ENCODE measurements around the gene ZNF460.
A peak's percentile ranks its signal among the peaks of the same experiment; 100 is the strongest.

The ZNF460 gene

DNA sequence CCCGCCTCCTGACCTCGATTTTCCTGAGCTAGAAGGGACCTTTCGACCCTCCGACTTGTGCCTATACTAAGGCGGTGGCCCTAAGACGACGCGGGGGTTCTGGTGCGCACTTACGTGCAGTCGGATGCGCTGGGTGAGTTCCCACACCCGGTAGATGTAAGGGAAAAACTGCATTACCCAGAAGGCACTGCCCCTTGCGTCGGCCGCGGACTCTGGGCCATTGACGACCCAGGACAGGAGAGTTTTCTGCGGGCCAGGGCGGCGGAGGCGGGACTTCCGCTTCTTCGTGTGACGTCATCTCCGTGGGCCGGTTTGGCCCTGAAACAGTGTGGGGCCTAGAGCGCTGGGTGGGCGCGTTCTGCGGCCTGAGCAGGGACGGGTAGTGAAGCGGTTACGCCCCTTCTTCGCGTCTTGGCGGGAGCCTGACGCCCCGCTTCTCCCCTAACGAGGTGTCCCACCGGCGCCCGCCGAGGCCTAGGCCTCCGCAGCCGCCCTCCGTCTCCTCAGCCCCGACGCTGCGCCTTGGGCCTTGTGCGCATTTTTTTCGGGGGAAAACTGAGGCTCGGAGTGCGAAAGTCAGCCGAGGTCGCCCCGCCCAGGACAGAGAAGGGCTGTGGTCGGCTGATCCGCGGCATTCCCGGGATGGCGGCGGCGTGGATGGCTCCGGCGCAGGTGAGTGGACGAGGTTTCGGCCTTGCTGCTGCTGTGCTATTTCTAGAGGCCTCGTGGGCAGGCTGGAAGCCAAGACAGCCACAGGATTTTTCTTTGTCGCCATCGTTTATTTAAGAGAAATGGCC is at the start of gene ZNF460:
Gene ZNF460 (plus strand): TSS at position 321 of the 797 bp plus-strand sequence. CDS start 322 bp downstream, at position 643.
- TF ChIP-seq CTCF (conservative IDR thresholded peaks at IDR 0.05; ENCODE audit: control insufficient read depth, insufficient read depth, low read depth, low read length) = no peak
- peak; percentile 97 for DNase-seq (ENCODE audit: low read depth)
- peak within 1 kb of the TSS; percentile 64 for H3K4me3 ChIP-seq (ENCODE audit: control insufficient read depth, low read depth, low read length)

- no peak for DNase-seq (ENCODE audit: low read depth)
- no peak overlapping the region for H3K4me3 ChIP-seq (ENCODE audit: control insufficient read depth, low read depth, low read length)
- no peak for TF ChIP-seq CTCF (conservative IDR thresholded peaks at IDR 0.05; ENCODE audit: control insufficient read depth, insufficient read depth, low read depth, low read length)
These were observed 48.6 kb upstream of the ZNF460 start for GRCh38 chr19:57231686-57232085.

DNA sequence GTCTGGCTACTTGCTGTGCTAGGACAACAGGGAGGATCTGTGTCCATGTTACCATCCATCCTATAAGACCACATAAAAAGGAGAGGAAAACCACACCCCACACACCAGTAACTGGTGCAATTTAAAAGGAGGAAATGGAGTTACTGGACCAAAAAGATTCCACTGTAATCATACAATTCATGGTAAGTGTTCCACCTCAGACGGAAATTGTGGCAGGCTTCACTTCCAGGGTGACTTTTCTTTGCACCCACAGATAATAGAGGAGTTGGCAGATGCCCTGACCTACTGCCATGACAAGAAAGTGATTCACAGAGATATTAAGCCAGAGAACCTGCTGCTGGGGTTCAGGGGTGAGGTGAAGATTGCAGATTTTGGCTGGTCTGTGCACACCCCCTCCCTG is 47.1 kb upstream of the ZNF460 start:
- no peak for DNase-seq (ENCODE audit: low read depth)
- no peak overlapping the region for H3K4me3 ChIP-seq (ENCODE audit: control insufficient read depth, low read depth, low read length)
- no peak for TF ChIP-seq CTCF (conservative IDR thresholded peaks at IDR 0.05; ENCODE audit: control insufficient read depth, insufficient read depth, low read depth, low read length)

DNA sequence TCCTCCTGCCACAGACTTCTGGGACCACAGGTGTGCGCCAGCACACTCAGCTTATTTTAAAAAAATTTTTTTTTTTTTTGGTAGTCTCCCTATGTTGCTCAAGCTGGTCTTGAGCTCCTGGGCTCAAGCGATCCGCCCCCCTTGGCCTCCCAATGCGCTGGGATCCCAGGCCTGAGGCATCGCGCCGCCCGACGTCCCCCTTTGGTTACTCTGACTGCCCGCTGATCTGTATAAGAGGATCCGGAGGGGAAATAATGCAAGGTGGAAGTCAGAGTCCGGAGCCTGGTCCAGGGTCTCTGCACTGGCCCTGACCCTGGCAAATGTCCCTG is 40.3 kb upstream of the ZNF460 start:
- TF ChIP-seq CTCF (conservative IDR thresholded peaks at IDR 0.05; ENCODE audit: control insufficient read depth, insufficient read depth, low read depth, low read length) = no peak
- H3K4me3 ChIP-seq (ENCODE audit: control insufficient read depth, low read depth, low read length) = peak overlapping the region; percentile 97
- peak; percentile 1 for DNase-seq (ENCODE audit: low read depth)

DNA sequence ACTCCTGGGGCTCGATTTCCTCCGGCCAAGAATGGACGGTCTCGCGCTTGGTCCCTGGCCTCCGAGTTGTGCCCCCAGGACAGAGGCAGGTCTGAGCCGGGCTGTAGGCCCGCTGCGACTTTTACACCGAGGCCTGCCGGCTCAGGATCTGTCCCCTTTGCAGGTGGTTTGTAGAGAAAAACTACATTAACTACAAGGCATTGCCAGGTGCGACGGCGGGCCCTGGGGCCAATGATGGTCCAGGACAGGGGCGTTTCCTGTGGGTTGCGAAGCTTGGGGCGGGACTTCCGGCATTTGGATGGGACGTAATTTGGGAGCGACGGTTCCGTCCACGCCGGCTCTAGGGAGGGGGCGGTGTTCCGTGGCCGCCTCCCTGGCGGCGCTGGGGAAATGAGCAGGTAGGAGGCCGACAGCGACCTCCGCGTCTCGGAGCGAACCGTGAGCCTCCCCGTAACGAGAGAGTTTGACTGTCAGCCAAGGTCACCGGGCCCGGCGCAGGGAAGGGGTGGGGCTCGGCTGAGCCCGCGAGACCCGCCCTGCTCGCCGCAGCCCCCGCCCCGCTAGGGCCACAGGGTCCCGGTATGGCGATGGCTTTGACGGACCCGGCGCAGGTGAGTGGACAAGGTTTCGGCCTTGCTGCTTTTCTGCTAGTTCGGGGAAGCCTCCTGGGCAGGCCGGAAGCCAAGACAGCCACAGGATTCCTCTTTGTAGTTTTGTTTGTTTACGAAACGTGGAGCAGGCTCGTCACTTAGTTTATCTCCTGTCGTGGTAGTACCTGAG is 39.8 kb upstream of the ZNF460 start, which contains the start of gene ZNF805:
Gene ZNF805 (plus strand): TSS at position 322 of the 780 bp plus-strand sequence. CDS start 260 bp downstream, at position 582.
- peak; percentile 88 for DNase-seq (ENCODE audit: low read depth)
- TF ChIP-seq CTCF (conservative IDR thresholded peaks at IDR 0.05; ENCODE audit: control insufficient read depth, insufficient read depth, low read depth, low read length) = no peak
- peak within 1 kb of the TSS; percentile 97 for H3K4me3 ChIP-seq (ENCODE audit: control insufficient read depth, low read depth, low read length)

GRCh38 chr19:57241176-57241575 is 39.1 kb upstream of the ZNF460 start:
- peak overlapping the region; percentile 97 for H3K4me3 ChIP-seq (ENCODE audit: control insufficient read depth, low read depth, low read length)
- DNase-seq (ENCODE audit: low read depth) = peak; percentile 33
- no peak for TF ChIP-seq CTCF (conservative IDR thresholded peaks at IDR 0.05; ENCODE audit: control insufficient read depth, insufficient read depth, low read depth, low read length)

All from fibroblast of mammary gland (primary cell).